ACC112 (cell line): Measurements from ENCODE around the gene PSORS1C1.

Experiments used
- H2AFZ ChIP-seq: fragments of 200-600 bp; sonication (generic); one replicate; pipeline ENCODE4 v1.6.0; 2017; ENCODE audit warnings: antibody characterized with exemption, low read length; ENCODE audit not compliant: unreplicated experiment
- H3K27ac ChIP-seq: fragments of 200-600 bp; sonication (generic); 2 replicates; pipeline ENCODE4 v1.5.1; 2014; ENCODE audit warnings: low read depth, mild to moderate bottlenecking, antibody characterized with exemption, low read length, moderate library complexity
- H3K27me3 ChIP-seq: fragments of 200-600 bp; sonication (generic); 2 replicates; pipeline ENCODE4 v1.6.1; 2014; ENCODE audit warnings: mild to moderate bottlenecking, antibody characterized with exemption, low read length, moderate library complexity, mixed read lengths; ENCODE audit not compliant: insufficient read depth
- H3K36me3 ChIP-seq: fragments of 200-600 bp; sonication (generic); 2 replicates; pipeline ENCODE4 v1.6.1; 2016; ENCODE audit warnings: mild to moderate bottlenecking, antibody characterized with exemption, low read length, moderate library complexity, mixed read lengths; ENCODE audit not compliant: insufficient read depth
- H3K4me1 ChIP-seq: fragments of 200-600 bp; sonication (generic); one replicate; pipeline ENCODE4 v1.6.1; 2016; ENCODE audit warnings: low read length, mixed read lengths; ENCODE audit not compliant: insufficient read depth, unreplicated experiment, control insufficient read depth
- H3K4me3 ChIP-seq: fragments of 200-600 bp; sonication (generic); 2 replicates; pipeline ENCODE4 v1.5.1; 2014; ENCODE audit warnings: mild to moderate bottlenecking, low read depth, low read length
- H3K79me2 ChIP-seq: fragments of 200-600 bp; sonication (generic); one replicate; pipeline ENCODE4 v1.6.0; 2016; ENCODE audit warnings: low read length; ENCODE audit not compliant: control insufficient read depth, unreplicated experiment, insufficient read depth

The PSORS1C1 gene

DNA sequence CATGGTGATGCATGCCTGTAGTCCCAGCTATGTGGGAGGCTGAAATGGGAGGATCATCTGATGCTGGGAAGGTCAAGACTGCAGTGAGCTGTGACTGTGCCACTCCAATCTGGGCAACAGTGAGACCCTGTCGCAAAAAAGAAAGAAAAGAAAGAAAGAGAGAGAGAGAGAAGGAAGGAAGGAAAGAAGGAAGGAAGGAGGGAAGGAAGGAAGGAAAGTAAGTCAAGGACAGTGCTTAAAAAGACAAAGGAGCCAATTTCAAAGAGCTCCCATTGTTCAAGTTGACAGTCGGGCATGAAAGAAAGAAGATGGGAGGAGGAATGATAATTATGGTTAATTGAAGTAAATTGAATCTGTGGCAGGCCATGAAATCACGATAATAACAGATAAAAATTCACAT, 18.4 kb upstream of the PSORS1C1 start:
- Histone ChIP-seq H3K27ac (no peak overlapping the region), H3K36me3 (no peaks in the 10 kb centered on the region), H3K4me3 (no peak overlapping the region), H3K27me3 (no peaks in the 10 kb centered on the region), H3K4me1 (peaks cover 15% of the 10 kb centered on the region), H2AFZ (no peak overlapping the region), H3K79me2 (no peaks in the 10 kb centered on the region)

GRCh38 chr6:31096656-31097055, 17.9 kb upstream of the PSORS1C1 start:
- Histone ChIP-seq H2AFZ (no peak overlapping the region), H3K4me3 (no peak overlapping the region), H3K27ac (no peak overlapping the region)

GRCh38 chr6:31098449-31098938, 16.1 kb upstream of the PSORS1C1 start:
- Histone ChIP-seq H3K79me2 (no peaks in the 10 kb centered on the region), H3K4me3 (no peak overlapping the region), H3K4me1 (peaks cover 13% of the 10 kb centered on the region), H3K27ac (no peak overlapping the region), H3K36me3 (no peaks in the 10 kb centered on the region), H3K27me3 (no peaks in the 10 kb centered on the region), H2AFZ (no peak overlapping the region)

More at GRCh38 chr6:31096656-31097055, 17.9 kb upstream of the PSORS1C1 start:
- Histone ChIP-seq H3K79me2 (no peaks in the 10 kb centered on the region), H3K4me1 (peaks cover 15% of the 10 kb centered on the region), H3K27me3 (no peaks in the 10 kb centered on the region), H3K36me3 (no peaks in the 10 kb centered on the region)

GRCh38 chr6:31103136-31103535, 11.5 kb upstream of the PSORS1C1 start:
- H3K4me1 ChIP-seq = no peaks in the 10 kb centered on the region
- H3K79me2 ChIP-seq = no peaks in the 10 kb centered on the region
- H2AFZ ChIP-seq = no peak overlapping the region
- no peaks in the 10 kb centered on the region for H3K36me3 ChIP-seq
- no peaks in the 10 kb centered on the region for H3K27me3 ChIP-seq
- H3K4me3 ChIP-seq = no peak overlapping the region
- no peak overlapping the region for H3K27ac ChIP-seq

- Histone ChIP-seq H3K79me2 (no peaks in the 10 kb centered on the region), H3K36me3 (no peaks in the 10 kb centered on the region), H2AFZ (no peak overlapping the region), H3K4me3 (no peak overlapping the region), H3K27me3 (peaks cover 14% of the 10 kb centered on the region), H3K27ac (no peak overlapping the region), H3K4me1 (no peaks in the 10 kb centered on the region)
Measured at GRCh38 chr6:31107052-31107451, 7.5 kb upstream of the PSORS1C1 start.

DNA sequence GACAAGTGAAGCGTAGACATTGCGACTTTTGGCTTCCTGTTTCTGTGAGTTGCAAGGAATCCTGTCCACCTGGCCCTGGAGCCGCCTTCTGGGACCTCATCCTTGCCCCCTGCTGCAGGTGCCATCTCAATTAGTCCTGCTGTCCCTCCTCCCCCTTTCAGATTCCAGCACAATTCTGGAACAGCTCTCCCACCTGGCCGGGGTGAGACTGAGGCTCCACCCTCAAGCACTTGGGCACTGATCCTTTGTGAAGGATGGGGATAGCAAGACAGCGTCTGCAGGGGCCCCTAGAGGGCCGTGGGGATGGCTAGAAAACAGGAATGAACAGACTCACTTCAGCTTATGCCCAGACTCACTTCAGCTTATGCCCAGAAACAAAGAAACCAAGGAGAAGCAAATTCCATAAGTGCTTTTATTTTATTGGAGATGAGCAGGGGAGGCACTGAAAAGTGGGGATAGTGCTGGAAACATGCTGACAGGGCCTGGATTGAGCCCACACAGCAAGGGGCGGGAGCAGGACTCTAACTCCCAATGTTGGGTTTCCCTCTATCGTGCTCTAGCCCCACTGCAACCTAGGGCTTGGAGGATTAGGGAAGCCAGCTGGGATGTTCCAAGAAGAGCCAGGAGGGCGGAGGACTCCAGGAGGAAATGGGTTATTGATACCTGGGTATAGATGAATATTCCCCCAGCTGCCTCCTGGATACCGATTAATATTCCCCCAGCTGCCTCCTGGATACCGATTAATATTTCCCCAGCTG, 3.6 kb upstream of the PSORS1C1 start:
- Histone ChIP-seq H3K27ac (no peak overlapping the region), H3K36me3 (no peaks in the 10 kb centered on the region), H3K79me2 (peaks cover 5% of the 10 kb centered on the region), H2AFZ (no peak overlapping the region), H3K4me1 (peaks cover 18% of the 10 kb centered on the region), H3K4me3 (no peak overlapping the region), H3K27me3 (peaks cover 14% of the 10 kb centered on the region)

DNA sequence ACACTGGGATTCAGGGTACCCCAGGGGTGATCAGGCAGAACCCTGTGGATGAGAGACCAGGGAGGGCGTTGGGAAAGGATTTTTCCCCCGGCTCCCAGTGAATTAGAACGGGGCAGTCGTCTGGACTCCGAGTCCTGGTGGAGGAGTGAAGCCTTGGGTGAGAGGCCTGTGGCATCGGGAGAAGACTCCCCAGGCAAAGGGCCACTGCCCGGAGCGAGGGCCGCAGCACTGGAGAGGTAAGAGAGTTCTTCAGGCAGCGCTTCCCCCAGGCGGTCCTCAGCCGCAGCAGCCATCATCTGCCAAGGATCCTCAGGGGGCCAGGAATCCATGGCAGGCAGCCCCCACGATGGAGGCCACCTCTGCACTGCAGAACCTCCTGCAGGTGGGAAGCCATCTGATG, 2.9 kb upstream of the PSORS1C1 start:
- no peak overlapping the region for H3K27ac ChIP-seq
- no peak overlapping the region for H3K4me3 ChIP-seq
- no peaks in the 10 kb centered on the region for H3K36me3 ChIP-seq
- H3K79me2 ChIP-seq = peaks cover 7% of the 10 kb centered on the region
- H3K4me1 ChIP-seq = peaks cover 25% of the 10 kb centered on the region
- H2AFZ ChIP-seq = no peak overlapping the region
- H3K27me3 ChIP-seq = peaks cover 14% of the 10 kb centered on the region

GRCh38 chr6:31112478-31112877, 2.1 kb upstream of the PSORS1C1 start, which contains the start of gene C6orf15:
C6orf15 (minus strand) TSS chr6:31112575; CDS start chr6:31112555, 20 bp downstream.
- peaks cover 7% of the 10 kb centered on the region for H3K79me2 ChIP-seq
- no peak within 1 kb of the TSS for H3K4me3 ChIP-seq
- peaks cover 33% of the 10 kb centered on the region for H3K4me1 ChIP-seq
- H3K27me3 ChIP-seq = peaks cover 14% of the 10 kb centered on the region
- H3K36me3 ChIP-seq = no peaks in the 10 kb centered on the region
- no peak within 1 kb of the TSS for H3K27ac ChIP-seq
- H2AFZ ChIP-seq = no peak within 1 kb of the TSS

DNA sequence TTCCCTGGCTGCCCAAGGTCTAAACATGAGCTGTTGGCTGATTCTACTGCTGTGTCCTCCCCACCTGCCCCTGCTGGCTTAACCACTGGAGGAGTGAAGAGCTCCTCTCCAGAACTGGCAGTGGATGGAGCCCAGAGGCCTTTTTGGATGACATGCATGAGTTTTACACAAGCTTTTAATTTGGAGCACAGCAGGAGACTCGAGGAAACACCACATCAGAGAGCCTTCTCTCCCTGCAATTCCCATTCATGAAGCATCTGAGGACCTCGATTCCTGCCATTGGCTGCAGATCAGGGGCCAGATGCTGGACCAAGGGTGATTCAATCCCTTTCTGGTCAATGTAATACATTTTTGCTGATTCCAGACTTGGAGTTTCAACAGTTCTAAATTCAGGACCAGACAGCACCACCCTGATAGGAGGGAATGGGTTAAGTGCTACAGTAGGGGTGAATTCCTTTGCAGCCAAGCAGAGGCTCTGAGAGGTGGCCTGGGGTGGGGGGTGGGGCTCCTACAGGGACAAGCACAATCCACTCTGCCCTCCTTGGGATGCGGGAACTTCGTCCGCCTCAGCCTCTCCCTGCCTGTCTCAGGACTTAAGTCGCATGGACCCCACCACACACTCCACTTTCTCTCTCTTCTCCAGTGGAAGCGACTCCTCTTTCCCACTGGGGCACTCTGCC, 599 bp upstream of the PSORS1C1 start:
- Histone ChIP-seq H3K79me2 (peaks cover 7% of the 10 kb centered on the region), H3K27ac (peak overlapping the region; percentile 76), H3K27me3 (peaks cover 14% of the 10 kb centered on the region), H2AFZ (no peak overlapping the region), H3K4me1 (peaks cover 34% of the 10 kb centered on the region), H3K36me3 (no peaks in the 10 kb centered on the region), H3K4me3 (peak overlapping the region; percentile 73; the same call in 1 of the 2 replicates)

- Histone ChIP-seq H3K27me3 (peaks cover 8% of the 10 kb centered on the region), H3K79me2 (peaks cover 7% of the 10 kb centered on the region), H3K27ac (peak overlapping the region; percentile 76), H3K4me1 (peaks cover 34% of the 10 kb centered on the region), H2AFZ (no peak overlapping the region), H3K36me3 (no peaks in the 10 kb centered on the region), H3K4me3 (peak overlapping the region; percentile 73)
Measured at GRCh38 chr6:31114970-31115849, 610 bp downstream of the PSORS1C1 start.
